BLaER1 (cell line): ENCODE data around the gene POLR2H.
A peak's percentile ranks its signal among the peaks of the same experiment; 100 is the strongest.

Source experiments
- H3K27ac ChIP-seq: shearing (Covaris generic); formaldehyde crosslinking; 2 replicates; pipeline ENCODE4 v1.8.1; 2022
- H3K27me3 ChIP-seq: shearing (Covaris generic); formaldehyde crosslinking; 2 replicates; pipeline ENCODE4 v1.8.1; 2022
- H3K36me3 ChIP-seq: shearing (Covaris generic); formaldehyde crosslinking; 2 replicates; pipeline ENCODE4 v1.8.1; 2022
- H3K4me1 ChIP-seq: shearing (Covaris generic); formaldehyde crosslinking; 2 replicates; pipeline ENCODE4 v1.8.1; 2022
- H3K4me2 ChIP-seq: shearing (Covaris generic); formaldehyde crosslinking; 2 replicates; pipeline ENCODE4 v1.8.1; 2022
- H3K4me3 ChIP-seq: shearing (Covaris generic); formaldehyde crosslinking; 2 replicates; pipeline ENCODE4 v1.8.1; 2022
- H3K9ac ChIP-seq: shearing (Covaris generic); formaldehyde crosslinking; 2 replicates; pipeline ENCODE4 v1.8.1; 2022
- H3K9me3 ChIP-seq: shearing (Covaris generic); formaldehyde crosslinking; 2 replicates; pipeline ENCODE4 v1.8.1; 2022
- H4K20me1 ChIP-seq: shearing (Covaris generic); formaldehyde crosslinking; 2 replicates; pipeline ENCODE4 v1.8.1; 2022
- Cebpa-rat ChIP-seq: shearing (Covaris generic); IDR thresholded peaks from 2 replicates; pipeline ENCODE4 v1.8.1; 2022

Gene POLR2H

GRCh38 chr3:184357248-184358123 is 4.0 kb upstream of the POLR2H start:
- Histone ChIP-seq H3K4me3 (no peak overlapping the region), H3K9ac (no peak overlapping the region), H3K4me2 (no peak overlapping the region), H3K9me3 (no peaks in the 10 kb centered on the region), H3K27me3 (no peaks in the 10 kb centered on the region), H3K27ac (no peak overlapping the region), H3K4me1 (peaks cover 13% of the 10 kb centered on the region), H3K36me3 (peaks cover 54% of the 10 kb centered on the region), H4K20me1 (peaks cover 5% of the 10 kb centered on the region; the same call in 1 of the 2 replicates)
- TF ChIP-seq Cebpa-rat, result no peak

GRCh38 chr3:184358124-184358767 is 3.3 kb upstream of the POLR2H start:
- H3K27ac ChIP-seq, result no peak overlapping the region
- H3K4me3 ChIP-seq, result no peak overlapping the region
- H3K4me2 ChIP-seq, result no peak overlapping the region
- no peak for TF ChIP-seq Cebpa-rat
- H3K9me3 ChIP-seq, result no peaks in the 10 kb centered on the region
- no peaks in the 10 kb centered on the region for H3K27me3 ChIP-seq
- H4K20me1 ChIP-seq, result peaks cover 5% of the 10 kb centered on the region; the same call in 1 of the 2 replicates
- peaks cover 47% of the 10 kb centered on the region for H3K36me3 ChIP-seq
- H3K4me1 ChIP-seq, result peaks cover 13% of the 10 kb centered on the region
- H3K9ac ChIP-seq, result no peak overlapping the region

- Histone ChIP-seq H3K27me3 (no peaks in the 10 kb centered on the region), H3K36me3 (peaks cover 40% of the 10 kb centered on the region), H3K4me1 (peaks cover 15% of the 10 kb centered on the region), H3K9me3 (no peaks in the 10 kb centered on the region), H3K4me3 (no peak overlapping the region), H3K27ac (no peak overlapping the region), H3K4me2 (no peak overlapping the region), H3K9ac (no peak overlapping the region), H4K20me1 (peaks cover 5% of the 10 kb centered on the region; the same call in 1 of the 2 replicates)
- TF ChIP-seq Cebpa-rat, result no peak
These were observed 2.6 kb upstream of the POLR2H start for GRCh38 chr3:184358921-184359350.

- no peak for TF ChIP-seq Cebpa-rat
- H3K9me3 ChIP-seq, result no peaks in the 10 kb centered on the region
- no peak overlapping the region for H3K27ac ChIP-seq
- H3K36me3 ChIP-seq, result peaks cover 40% of the 10 kb centered on the region
- H4K20me1 ChIP-seq, result peaks cover 10% of the 10 kb centered on the region; the same call in 1 of the 2 replicates
- H3K9ac ChIP-seq, result no peak overlapping the region
- peaks cover 22% of the 10 kb centered on the region for H3K4me1 ChIP-seq
- no peak overlapping the region for H3K4me2 ChIP-seq
- no peak overlapping the region for H3K4me3 ChIP-seq
- no peaks in the 10 kb centered on the region for H3K27me3 ChIP-seq
These were observed 1.9 kb upstream of the POLR2H start for GRCh38 chr3:184359610-184360009.

- Histone ChIP-seq H3K4me2 (peak overlapping the region; percentile 94), H3K9ac (peak overlapping the region; percentile 83; the same call in 1 of the 2 replicates), H3K9me3 (no peaks in the 10 kb centered on the region), H3K4me1 (peaks cover 29% of the 10 kb centered on the region), H4K20me1 (peaks cover 15% of the 10 kb centered on the region; the same call in 1 of the 2 replicates), H3K4me3 (peak overlapping the region; percentile 88), H3K27me3 (no peaks in the 10 kb centered on the region), H3K27ac (no peak overlapping the region), H3K36me3 (peaks cover 40% of the 10 kb centered on the region)
- TF ChIP-seq Cebpa-rat, result no peak
These were observed 1.2 kb upstream of the POLR2H start for GRCh38 chr3:184360070-184360928.

- Histone ChIP-seq H3K27ac (peak overlapping the region; percentile 92), H3K9me3 (no peaks in the 10 kb centered on the region), H3K4me1 (peaks cover 31% of the 10 kb centered on the region), H3K27me3 (no peaks in the 10 kb centered on the region), H3K4me2 (peak overlapping the region; percentile 94), H4K20me1 (peaks cover 17% of the 10 kb centered on the region), H3K9ac (peak overlapping the region; percentile 83), H3K4me3 (peak overlapping the region; percentile 88), H3K36me3 (peaks cover 38% of the 10 kb centered on the region)
- TF ChIP-seq Cebpa-rat, result no peak
These were observed 480 bp upstream of the POLR2H start for GRCh38 chr3:184360929-184361531.

- peak overlapping the region; percentile 88 for H3K4me3 ChIP-seq
- no peak for TF ChIP-seq Cebpa-rat
- H3K9me3 ChIP-seq, result no peaks in the 10 kb centered on the region
- peaks cover 31% of the 10 kb centered on the region for H3K4me1 ChIP-seq
- peak overlapping the region; percentile 94 for H3K4me2 ChIP-seq
- peak overlapping the region; percentile 92 for H3K27ac ChIP-seq
- peak overlapping the region; percentile 83 for H3K9ac ChIP-seq
- no peaks in the 10 kb centered on the region for H3K27me3 ChIP-seq
- H4K20me1 ChIP-seq, result peaks cover 28% of the 10 kb centered on the region
- H3K36me3 ChIP-seq, result peaks cover 40% of the 10 kb centered on the region
These were observed 590 bp downstream of the POLR2H start for GRCh38 chr3:184361932-184362667.

GRCh38 chr3:184362668-184363546 is 1.4 kb downstream of the POLR2H start:
- Histone ChIP-seq H3K36me3 (peaks cover 40% of the 10 kb centered on the region), H3K27ac (peak overlapping the region; percentile 92), H4K20me1 (peaks cover 36% of the 10 kb centered on the region), H3K9ac (peak overlapping the region; percentile 83), H3K4me3 (peak overlapping the region; percentile 88), H3K4me2 (peak overlapping the region; percentile 94), H3K27me3 (no peaks in the 10 kb centered on the region), H3K4me1 (peaks cover 31% of the 10 kb centered on the region), H3K9me3 (no peaks in the 10 kb centered on the region)
- no peak for TF ChIP-seq Cebpa-rat
